ENCODE measurements around the gene CSTF3. TPM values are rescaled to one million over a fixed set of nuclear protein-coding genes. Genes with fewer than 3 reads are reported as not detected.
"Not testable (repeated sequence)": the region's sequence is repeated elsewhere in the genome, so short reads cannot be mapped to it uniquely, and the experiment has no call there.

Gene CSTF3
- total RNA-seq (2014; rRNA removed; shearing (Covaris generic)): 19.1 and 28.6 TPM in 2 replicates

DNA sequence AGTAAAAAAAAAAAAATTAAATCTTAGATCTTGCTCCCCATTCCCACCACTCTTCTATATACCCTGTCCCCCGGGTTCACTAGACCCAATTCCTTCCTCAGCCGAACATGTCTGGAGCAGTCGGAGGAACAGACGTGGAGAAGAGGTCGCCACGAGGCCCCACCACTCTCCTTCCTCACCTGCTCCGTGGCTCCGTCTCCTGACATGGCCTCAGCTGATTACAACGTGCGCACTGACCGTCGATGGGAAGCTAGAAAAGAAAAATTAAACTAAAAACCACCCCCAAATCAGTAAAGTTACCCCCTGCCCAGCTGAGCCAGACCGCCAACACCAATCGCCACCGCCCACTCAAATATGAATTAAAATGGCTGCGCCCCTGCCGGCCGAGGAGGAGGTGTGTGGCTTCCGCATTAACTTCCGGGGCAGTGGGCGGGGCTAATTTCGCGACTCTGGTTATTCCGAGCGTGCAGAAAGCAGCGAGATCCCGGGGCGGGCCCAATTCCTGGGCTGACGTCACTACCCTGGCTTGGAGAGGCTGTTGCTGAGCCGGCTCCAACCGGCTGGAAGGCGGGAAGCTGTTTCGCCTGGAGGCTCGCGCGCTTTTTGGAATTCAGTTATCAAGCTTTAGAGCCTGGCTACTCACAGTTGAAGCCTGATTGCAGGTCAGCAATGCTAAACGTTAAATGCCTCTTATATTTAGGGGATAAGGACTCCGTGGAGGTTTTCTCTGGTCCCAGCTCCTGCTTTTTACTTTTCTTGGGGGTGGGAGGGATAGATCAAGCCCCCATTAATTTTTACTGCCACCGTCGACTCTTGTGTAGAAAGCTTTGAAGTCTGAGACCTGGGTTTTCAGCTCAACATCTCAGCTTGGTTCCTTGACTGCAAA is at the start of gene CSTF3:
TSS of gene CSTF3 (minus strand) at position 361 of the 886 bp plus-strand sequence. CDS start at position 206, 155 bp downstream.
- peak; percentile 100 for DNase-seq (ENCODE audit: low spot score)

GRCh38 chr11:33208150-33208549 is 46.9 kb upstream of the CSTF3 start:
- no peak for DNase-seq (ENCODE audit: low spot score)

DNA sequence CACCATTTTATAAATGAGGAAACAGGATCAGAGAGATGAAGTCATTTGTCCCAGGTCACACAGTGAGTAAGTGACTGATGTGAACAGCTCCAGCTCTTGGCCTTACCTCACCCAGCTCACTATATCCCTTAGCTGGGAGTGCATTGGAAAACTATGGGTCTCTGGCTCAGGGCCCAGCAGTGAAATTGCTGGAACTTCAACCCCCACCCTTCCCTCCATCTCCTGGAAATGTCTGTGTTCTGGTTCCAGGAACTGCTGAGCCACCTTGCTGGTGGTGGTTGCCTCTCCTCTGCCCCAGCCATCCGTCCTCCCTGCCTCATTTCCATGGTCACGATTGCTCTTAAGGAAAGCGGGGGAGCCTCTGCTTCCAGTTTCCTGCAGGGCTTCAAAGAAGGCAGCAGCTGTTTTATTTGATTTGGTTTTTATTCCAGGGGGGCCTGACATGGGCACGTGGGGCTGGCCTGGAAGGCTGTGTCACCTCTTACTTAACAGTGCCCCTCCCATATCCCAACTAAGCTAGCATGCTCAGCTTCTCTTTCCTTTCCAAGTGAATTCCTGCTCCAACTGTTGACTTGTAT is 46.2 kb upstream of the CSTF3 start:
- DNase-seq (ENCODE audit: low spot score): no peak

DNA sequence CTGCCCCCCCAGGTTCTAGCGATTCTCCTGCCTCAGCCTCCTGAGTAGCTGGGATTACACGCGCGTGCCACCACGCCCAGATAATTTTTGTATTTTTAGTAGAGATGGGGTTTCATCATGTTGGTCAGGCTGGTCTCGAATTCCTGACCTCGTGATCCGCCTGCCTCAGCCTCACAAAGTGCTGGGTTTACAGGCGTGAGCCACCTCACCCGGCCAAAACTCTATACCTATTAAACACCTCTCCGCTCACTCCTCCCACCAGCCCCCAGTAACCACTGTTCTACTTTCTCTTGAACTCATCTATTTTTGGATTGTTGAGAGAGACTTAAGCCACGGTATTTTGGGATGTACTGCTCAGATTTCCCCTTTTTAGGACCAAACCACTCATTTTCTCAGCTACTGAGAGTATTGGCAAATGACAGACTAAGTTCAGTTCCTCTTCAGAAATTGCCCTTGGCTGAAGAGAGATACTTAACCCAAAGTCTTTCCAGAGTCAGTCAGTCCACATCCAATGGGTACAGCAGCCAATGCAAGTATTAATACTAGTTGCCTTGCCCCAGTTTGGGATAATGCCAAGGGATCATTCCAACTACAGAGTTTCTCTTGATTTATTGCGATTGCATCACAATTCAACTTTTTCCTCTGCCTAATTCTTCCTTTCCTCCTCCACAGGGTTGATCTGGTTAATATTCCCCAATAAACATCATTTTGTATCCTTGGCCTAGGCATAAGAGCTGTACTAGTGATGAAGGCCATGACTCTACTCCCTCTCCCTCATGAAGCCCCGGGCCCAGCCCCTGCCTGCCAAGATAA is 36.8 kb upstream of the CSTF3 start:
- no peak for DNase-seq (ENCODE audit: low spot score)

GRCh38 chr11:33195462-33196173 is 34.3 kb upstream of the CSTF3 start:
- no peak for DNase-seq (ENCODE audit: low spot score)

- no peak for DNase-seq (ENCODE audit: low spot score)
Measured at GRCh38 chr11:33194455-33194854, 33.2 kb upstream of the CSTF3 start.

DNA sequence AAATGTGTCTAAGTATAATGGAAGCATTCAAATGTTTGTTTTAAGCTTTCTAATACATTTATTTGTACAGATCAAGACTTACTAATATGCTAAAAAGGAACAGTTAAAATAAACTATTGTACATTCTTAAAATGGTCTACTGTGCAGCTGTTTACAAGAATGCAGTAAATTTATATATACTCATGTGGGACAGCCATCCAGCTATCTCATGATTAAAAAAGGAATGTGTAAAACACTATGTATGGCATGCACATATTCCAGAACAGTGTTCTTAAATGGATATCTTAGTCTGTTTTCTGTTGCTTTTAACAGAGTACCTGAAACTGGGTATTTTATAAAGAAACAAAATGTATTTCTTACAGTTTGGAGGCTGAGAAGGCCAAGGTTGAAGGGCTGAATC is 30.2 kb upstream of the CSTF3 start:
- DNase-seq (ENCODE audit: low spot score): no peak

DNA sequence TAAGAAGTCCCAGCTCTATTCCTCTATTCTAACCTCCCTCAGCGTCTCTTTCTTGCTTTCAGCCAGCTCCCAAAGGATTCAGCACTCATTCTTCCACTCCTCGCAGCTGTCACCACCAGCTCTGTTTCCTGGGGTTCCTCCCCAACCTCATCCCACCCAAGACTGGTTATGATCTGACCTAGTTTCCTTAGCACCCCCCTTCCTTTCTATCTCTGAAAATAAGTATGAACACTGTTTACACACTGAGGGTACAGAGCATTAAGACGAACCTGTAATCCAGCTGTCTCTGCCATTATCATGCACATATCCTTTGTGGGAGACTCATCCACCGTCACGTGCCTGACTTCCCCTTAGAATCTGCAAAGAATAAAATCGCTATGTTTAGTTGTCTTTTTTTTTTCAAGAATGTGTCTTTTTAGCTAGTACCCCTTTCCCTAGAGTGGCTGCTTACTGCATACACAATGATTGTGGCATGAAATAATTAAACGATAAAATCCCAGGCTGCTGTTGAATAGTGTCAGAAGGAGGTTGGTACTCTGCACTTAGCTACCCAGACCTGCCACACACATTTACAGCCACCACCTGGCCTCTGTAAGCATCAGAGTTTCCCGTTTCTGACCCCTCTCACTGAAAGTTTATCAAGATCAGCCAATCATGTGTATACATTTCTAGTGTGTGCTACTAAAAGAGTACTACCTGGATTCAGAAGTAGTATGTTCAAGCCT is 26.9 kb upstream of the CSTF3 start:
- DNase-seq (ENCODE audit: low spot score): no peak

GRCh38 chr11:33185756-33186155 is 24.5 kb upstream of the CSTF3 start:
- DNase-seq (ENCODE audit: low spot score): no peak

DNA sequence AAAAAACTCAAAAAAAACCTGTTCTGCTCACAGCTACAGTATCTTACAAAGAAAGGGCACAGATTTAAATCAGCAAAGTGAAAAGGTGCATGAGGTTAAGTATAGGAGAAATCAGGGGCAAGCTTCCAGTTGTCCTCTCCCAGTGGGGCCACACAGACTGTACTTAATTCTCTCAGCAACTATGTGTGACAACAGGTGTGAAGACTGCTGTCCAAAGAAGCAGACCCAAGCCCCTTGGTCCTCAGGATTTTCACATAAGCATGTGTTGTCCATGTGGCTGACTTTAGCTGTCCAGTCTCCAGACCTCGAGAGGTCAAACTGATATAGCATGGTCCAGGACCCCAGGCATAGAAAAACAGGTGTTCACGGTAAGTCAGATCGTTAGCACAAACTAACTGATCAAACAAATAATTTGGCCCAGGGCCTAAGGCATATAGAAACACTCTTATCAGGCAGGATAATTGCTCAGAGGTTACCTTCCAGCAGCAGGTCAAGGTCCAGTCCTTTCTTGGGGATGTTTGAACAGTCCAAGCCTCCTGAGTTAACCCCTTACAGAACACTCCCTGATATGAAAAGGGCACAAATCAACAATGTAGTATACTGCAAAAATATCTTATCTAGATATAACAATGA is 21.1 kb upstream of the CSTF3 start:
- peak; percentile 52 for DNase-seq (ENCODE audit: low spot score)

DNA sequence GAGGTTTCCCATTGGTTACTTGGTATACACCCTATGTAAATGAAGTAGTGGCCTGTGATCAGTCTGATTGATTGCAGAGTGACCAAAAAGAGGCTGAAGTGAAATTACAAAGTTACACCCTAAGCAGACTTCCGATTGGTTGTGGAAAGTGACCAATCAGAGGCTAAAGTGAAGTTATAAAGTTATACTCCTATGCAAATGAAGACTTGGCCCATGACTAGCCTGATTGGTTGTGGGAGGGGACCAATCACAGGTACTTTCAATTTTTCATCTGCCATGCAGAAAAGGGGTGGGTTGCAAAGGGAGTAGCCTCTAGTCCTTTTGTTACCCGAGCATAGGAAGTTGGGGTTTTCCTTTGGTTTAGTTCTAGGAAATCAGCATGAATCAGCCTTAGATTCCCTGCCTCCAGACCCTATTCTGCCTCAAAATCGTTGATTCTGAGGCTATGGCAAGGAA is 18.1 kb upstream of the CSTF3 start:
- DNase-seq (ENCODE audit: low spot score): no peak

- no peak for DNase-seq (ENCODE audit: low spot score)
Measured at GRCh38 chr11:33178443-33179180, 17.3 kb upstream of the CSTF3 start.

DNA sequence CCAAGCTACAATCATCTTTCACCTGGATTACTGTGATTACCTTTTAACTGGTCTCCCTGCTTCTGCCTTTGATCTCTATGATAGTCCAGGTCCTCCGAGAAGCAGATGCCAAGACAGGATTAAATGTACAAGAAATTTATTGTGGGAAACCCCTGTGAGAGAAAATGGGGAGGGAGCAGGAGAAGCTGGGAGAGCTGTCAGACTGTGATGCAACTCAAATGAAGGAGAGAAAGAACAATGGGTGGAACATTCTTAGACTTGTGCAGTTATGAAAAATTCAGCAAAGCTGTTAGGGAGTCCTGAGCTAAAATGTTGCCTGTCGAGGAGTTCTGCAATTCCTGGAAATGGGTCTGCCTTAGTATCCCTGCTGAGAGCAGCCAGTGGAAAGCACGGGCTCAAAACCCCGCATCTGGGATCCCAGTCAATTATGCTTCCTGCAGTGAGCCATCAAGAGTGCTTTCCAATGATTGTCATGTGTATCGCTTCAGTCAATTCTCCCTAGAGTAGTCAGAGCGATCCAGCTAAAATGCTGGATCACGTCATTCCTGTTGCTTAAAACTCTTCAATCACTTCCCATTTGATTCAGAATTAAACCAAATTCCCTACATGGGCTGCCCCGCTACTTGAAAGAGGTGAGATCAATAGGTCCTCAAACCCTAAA is 16.5 kb upstream of the CSTF3 start:
- DNase-seq (ENCODE audit: low spot score): no peak

DNA sequence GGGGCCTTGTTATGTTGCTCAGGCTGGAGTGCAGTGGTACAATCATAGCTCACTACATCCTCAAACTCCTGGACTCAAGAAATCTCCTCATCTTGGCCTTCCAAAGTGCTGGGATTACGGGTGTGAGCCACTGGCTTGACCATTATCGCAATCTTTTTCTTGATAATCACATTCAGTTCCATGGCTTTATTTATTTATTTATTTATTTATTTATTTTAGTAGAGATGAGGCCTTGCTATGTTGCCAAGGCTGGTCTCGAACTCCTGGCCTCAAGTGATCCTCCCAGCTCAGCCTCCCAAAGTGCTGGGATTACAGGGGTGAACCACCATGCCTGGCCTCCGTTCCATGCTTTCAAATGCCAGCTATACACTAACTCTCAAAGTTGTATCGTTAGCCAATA is 15.5 kb upstream of the CSTF3 start:
- not testable (repeated sequence) for DNase-seq (ENCODE audit: low spot score)

GRCh38 chr11:33172996-33173395 is 11.7 kb upstream of the CSTF3 start:
- DNase-seq (ENCODE audit: low spot score): no peak

DNA sequence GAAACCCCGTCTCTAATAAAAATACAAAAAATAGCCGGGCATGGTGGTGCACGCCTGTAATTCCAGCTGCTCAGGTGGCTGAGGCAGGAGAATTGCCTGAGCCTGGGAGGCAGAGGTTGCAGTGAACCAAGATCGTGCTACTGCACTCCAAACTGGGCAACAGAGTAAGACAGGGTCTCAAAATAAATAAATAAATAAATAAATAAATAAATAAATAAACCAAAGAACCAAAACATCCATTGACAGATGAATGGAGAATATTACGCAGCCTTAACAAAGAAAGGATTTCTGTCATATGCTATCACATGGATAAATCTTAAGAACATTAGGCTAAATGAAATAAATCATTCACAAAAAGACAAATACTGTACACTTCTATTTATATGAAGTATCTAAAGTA is 11.1 kb upstream of the CSTF3 start:
- no peak for DNase-seq (ENCODE audit: low spot score)

GRCh38 chr11:33171251-33171650 is 10.0 kb upstream of the CSTF3 start:
- no peak for DNase-seq (ENCODE audit: low spot score)

GRCh38 chr11:33168709-33169200 is 7.5 kb upstream of the CSTF3 start:
- no peak for DNase-seq (ENCODE audit: low spot score)

- DNase-seq (ENCODE audit: low spot score): no peak
Measured at GRCh38 chr11:33162831-33163230, 1.6 kb upstream of the CSTF3 start.
